HepG2 (cell line): ENCODE measurements around the gene BDH2. TPM values are rescaled to one million over a fixed set of nuclear protein-coding genes. Genes with fewer than 3 reads are reported as not detected.

ENCODE experiments used
- CCAR2 ChIP-seq: fragments of 200-400 bp; formaldehyde crosslinking; optimal IDR thresholded peaks from 2 replicates; pipeline ENCODE3; 2018; ENCODE audit warnings: low read depth, mild to moderate bottlenecking, low read length, moderate library complexity
- E2F1 ChIP-seq: sonication (generic); formaldehyde crosslinking; IDR thresholded peaks from 2 replicates; pipeline ENCODE4 v1.5.0; 2020; ENCODE audit warnings: missing genetic modification reagents
- E2F5 ChIP-seq: sonication (generic); formaldehyde crosslinking; conservative IDR thresholded peaks from 2 replicates; pipeline ENCODE4 v1.4.0; 2020; ENCODE audit warnings: missing genetic modification reagents
- FOXP1 ChIP-seq, 2 experiments: fragments of 450-650 bp in 1 of 2; IDR thresholded peaks; 2 replicates each; pipeline ENCODE4 v1.6.1; 2017 to 2018; ENCODE audit warnings: antibody characterized with exemption in 1 of 2
- HOXA7 ChIP-seq: sonication (generic); formaldehyde crosslinking; IDR thresholded peaks from 2 replicates; pipeline ENCODE4 v1.8.1; 2022; ENCODE audit warnings: mild to moderate bottlenecking, missing genetic modification reagents, moderate library complexity
- KDM2A ChIP-seq: sonication (generic); formaldehyde crosslinking; IDR thresholded peaks from 2 replicates; pipeline ENCODE4 v1.4.0; 2020; ENCODE audit warnings: low read depth, missing genetic modification reagents, borderline replicate concordance
- MYC ChIP-seq: sonication (generic); formaldehyde crosslinking; IDR thresholded peaks from 2 replicates; pipeline ENCODE4 v1.9.0; 2021; ENCODE audit warnings: missing genetic modification reagents, borderline replicate concordance
- POGZ ChIP-seq: sonication (generic); formaldehyde crosslinking; IDR thresholded peaks from 2 replicates; pipeline ENCODE4 v1.4.0; 2020; ENCODE audit warnings: mild to moderate bottlenecking, missing genetic modification reagents
- ZFP1 ChIP-seq: IDR thresholded peaks from 2 replicates; pipeline ENCODE4 v1.6.1; 2016
- ZNF10 ChIP-seq: sonication (generic); formaldehyde crosslinking; IDR thresholded peaks from 2 replicates; pipeline ENCODE4 v1.4.0; 2020; ENCODE audit warnings: mild to moderate bottlenecking, low read depth, missing genetic modification reagents, borderline replicate concordance
- ZNF572 ChIP-seq: sonication (generic); formaldehyde crosslinking; IDR thresholded peaks from 2 replicates; pipeline ENCODE4 v1.5.1; 2020; ENCODE audit warnings: mild to moderate bottlenecking, missing genetic modification reagents
- ZNF607 ChIP-seq: sonication (generic); formaldehyde crosslinking; IDR thresholded peaks from 2 replicates; pipeline ENCODE4 v1.5.1; 2020; ENCODE audit warnings: missing genetic modification reagents, mild to moderate bottlenecking, borderline replicate concordance
- ZNF674 ChIP-seq: sonication (generic); formaldehyde crosslinking; IDR thresholded peaks from 2 replicates; pipeline ENCODE4 v1.5.0; 2020; ENCODE audit warnings: low read depth, mild to moderate bottlenecking, missing genetic modification reagents
- ZNF724P ChIP-seq: sonication (generic); formaldehyde crosslinking; IDR thresholded peaks from 2 replicates; pipeline ENCODE4 v1.8.0; 2022; ENCODE audit warnings: missing genetic modification reagents, borderline replicate concordance
- polyA plus RNA-seq, 8 experiments: library from polyadenylated mRNA; depleted of rRNA in 3 of 8; stranded (reverse) in 7 of 8; unstranded in 1 of 8; fragments of >200 nt; fragmentation: Illumina TruSeq in 4 of 8; extraction: Trizol in 4 of 8; gene quantifications; 2 replicates each; pipeline versions ENCODE4 v1.2.1 to v1.2.3, GENCODE V29; 2011 to 2016; ENCODE audit warnings: low read depth in 4 of 8, missing spikeins in 1 of 8, mixed read lengths in 1 of 8; ENCODE audit not compliant: insufficient read depth in 1 of 8
- total RNA-seq, 5 experiments: library from RNA; depleted of rRNA; stranded (reverse); fragments of >200 nt; fragmentation: Illumina TruSeq; extraction: Trizol; gene quantifications; 2 replicates each; pipeline ENCODE4 v1.2.3, GENCODE V29; 2016; ENCODE audit warnings: low read depth in 1 of 5
- TF ChIP-seq, protein P1 (sequence below): sonication (generic); formaldehyde crosslinking; IDR thresholded peaks from 2 replicates; pipeline ENCODE4 v1.4.0; 2020; ENCODE audit warnings: mild to moderate bottlenecking, missing genetic modification reagents
- TF ChIP-seq, protein P2 (sequence below): IDR thresholded peaks from 2 replicates; pipeline ENCODE4 v1.6.1; 2016; ENCODE audit warnings: mild to moderate bottlenecking

BDH2 gene
- total and polyA plus RNA-seq, 2 of the 13 experiments (the other 11 are each of a cell fraction or from before 2014, with no cell fraction given), result 34.8 to 46.2 TPM

DNA sequence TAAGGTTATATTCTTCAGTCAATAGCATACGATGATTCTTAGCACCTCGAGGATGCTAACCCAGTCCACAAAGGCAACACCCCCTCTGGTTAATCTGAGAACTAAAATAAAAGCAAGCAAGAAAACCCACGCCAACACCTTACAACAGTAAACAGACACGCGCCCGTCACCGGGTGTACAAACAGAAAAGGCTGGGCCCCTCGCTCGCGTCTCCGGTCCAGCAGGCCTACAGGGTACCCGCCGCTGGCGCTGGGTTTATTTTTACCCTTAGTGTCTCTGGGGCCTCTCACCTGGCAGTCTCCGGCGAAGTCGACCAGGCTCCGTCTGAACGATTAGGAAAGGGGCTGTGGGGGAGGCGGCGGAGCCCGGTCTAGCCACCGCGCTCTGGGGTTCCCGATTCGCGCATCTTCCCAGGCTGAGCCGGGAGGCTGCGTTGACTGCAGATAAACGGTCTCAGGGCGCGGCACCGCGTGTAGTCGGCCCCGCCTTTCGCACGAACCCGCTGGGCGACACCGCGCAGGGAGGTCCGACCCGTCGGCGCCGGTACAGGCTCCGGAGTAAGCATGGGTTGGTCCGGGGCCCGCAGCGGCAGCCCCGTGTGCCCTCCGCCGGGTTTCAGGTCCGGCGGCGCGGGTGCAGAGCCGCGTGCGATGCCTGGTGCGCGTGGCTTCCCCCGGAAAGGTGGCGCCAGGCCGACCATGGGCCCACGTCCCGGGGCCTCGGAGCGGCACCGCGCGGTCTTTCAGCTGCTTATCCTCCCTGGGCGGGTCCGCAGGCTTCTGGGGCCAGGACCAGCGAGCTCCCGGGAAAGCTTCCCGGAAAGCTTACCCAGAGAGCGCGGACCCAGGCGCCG is 23.5 kb downstream of the BDH2 start (continued):
- TF ChIP-seq, protein P1, sequence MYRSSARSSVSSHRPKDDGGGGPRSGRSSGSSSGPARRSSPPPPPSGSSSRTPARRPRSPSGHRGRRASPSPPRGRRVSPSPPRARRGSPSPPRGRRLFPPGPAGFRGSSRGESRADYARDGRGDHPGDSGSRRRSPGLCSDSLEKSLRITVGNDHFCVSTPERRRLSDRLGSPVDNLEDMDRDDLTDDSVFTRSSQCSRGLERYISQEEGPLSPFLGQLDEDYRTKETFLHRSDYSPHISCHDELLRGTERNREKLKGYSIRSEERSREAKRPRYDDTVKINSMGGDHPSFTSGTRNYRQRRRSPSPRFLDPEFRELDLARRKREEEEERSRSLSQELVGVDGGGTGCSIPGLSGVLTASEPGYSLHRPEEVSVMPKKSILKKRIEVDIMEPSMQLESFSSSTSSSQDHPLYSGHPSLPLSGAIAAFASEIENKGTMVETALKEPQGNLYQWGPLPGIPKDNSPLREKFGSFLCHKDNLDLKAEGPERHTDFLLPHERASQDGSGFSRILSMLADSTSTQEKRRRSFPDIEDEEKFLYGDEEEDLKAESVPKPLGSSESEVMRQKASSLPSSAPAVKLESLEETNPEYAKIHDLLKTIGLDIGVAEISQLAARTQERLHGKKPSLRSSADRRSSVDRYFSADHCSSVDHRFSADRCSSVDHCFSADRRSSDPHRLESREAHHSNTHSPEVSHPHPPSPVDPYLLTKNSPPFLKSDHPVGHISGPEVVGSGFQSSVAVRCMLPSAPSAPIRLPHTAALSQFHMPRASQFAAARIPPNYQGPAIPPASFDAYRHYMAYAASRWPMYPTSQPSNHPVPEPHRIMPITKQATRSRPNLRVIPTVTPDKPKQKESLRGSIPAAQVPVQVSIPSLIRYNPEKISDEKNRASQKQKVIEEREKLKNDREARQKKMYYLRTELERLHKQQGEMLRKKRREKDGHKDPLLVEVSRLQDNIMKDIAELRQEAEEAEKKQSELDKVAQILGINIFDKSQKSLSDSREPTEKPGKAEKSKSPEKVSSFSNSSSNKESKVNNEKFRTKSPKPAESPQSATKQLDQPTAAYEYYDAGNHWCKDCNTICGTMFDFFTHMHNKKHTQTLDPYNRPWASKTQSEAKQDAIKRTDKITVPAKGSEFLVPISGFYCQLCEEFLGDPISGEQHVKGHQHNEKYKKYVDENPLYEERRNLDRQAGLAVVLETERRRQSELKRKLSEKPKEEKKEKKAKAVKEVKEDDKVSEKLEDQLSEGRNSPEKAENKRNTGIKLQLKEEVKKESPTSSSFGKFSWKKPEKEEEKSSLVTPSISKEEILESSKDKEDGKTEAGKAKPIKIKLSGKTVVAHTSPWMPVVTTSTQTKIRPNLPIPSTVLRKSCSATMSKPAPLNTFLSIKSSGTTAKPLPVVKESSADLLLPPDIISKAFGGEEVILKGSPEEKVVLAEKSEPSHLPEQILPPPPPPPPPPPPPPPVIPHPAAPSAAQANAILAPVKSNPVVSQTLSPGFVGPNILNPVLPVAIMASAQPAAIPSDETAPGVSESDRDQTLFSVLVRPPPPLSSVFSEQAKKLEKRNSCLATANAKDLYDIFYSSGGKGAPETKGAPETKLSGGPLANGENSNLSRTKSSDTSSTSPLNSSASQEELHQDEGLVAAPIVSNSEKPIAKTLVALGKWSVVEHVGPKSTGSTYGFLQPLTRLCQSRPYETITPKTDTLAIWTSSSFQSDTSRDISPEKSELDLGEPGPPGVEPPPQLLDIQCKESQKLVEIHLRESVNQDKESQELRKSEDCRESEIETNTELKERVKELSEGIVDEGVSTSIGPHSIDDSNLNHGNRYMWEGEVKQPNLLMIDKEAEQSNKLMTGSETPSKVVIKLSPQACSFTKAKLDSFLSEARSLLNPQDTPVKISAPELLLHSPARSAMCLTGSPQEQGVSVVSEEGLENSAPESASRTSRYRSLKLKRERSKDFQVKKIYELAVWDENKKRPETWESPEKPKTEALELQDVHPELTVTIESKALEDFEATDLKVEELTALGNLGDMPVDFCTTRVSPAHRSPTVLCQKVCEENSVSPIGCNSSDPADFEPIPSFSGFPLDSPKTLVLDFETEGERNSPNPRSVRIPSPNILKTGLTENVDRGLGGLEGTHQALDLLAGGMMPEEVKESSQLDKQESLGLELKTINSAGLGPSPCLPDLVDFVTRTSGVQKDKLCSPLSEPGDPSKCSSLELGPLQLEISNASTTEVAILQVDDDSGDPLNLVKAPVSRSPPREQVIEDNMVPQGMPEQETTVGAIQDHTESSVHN (CRISPR knock-in tag), result no peak
- TF ChIP-seq FOXP1 (IDR thresholded peaks at IDR 0.05) (no peak), FOXP1 (CRISPR knock-in tag; IDR thresholded peaks at IDR 0.05) (no peak), MYC (CRISPR knock-in tag) (peak; percentile 97), KDM2A (CRISPR knock-in tag) (peak; percentile 73; the same call in 1 of the 2 replicates), E2F1 (CRISPR knock-in tag) (peak; percentile 66), ZNF724P (CRISPR knock-in tag) (peak; percentile 82; the same call in 1 of the 2 replicates), CCAR2 (no peak), ZNF10 (no peak), ZNF607 (CRISPR knock-in tag) (peak; percentile 74; the same call in 1 of the 2 replicates), E2F5 (CRISPR knock-in tag) (no peak), ZNF572 (peak; percentile 60; the same call in 1 of the 2 replicates), HOXA7 (CRISPR knock-in tag) (peak; percentile 3; the same call in 1 of the 2 replicates), ZNF674 (CRISPR knock-in tag) (peak; percentile 53; the same call in 1 of the 2 replicates), ZFP1 (CRISPR knock-in tag) (no peak), POGZ (CRISPR knock-in tag) (no peak; the same call in 1 of the 2 replicates)
- TF ChIP-seq, protein P2, sequence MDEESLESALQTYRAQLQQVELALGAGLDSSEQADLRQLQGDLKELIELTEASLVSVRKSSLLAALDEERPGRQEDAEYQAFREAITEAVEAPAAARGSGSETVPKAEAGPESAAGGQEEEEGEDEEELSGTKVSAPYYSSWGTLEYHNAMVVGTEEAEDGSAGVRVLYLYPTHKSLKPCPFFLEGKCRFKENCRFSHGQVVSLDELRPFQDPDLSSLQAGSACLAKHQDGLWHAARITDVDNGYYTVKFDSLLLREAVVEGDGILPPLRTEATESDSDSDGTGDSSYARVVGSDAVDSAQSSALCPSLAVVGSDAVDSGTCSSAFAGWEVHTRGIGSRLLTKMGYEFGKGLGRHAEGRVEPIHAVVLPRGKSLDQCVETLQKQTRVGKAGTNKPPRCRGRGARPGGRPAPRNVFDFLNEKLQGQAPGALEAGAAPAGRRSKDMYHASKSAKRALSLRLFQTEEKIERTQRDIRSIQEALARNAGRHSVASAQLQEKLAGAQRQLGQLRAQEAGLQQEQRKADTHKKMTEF, result peak; percentile 89
